HepG2 (cell line): ENCODE data around the gene PRMT7. TPM values are rescaled to one million over a fixed set of nuclear protein-coding genes. Genes with fewer than 3 reads are reported as not detected.

Experiments
- HOXA7 ChIP-seq: sonication (generic); formaldehyde crosslinking; IDR thresholded peaks from 2 replicates; pipeline ENCODE4 v1.8.1; 2022; ENCODE audit warnings: mild to moderate bottlenecking, missing genetic modification reagents, moderate library complexity
- HOXA9 ChIP-seq: sonication (generic); formaldehyde crosslinking; IDR thresholded peaks from 2 replicates; pipeline ENCODE4 v1.8.1; 2022; ENCODE audit warnings: missing genetic modification reagents, mild to moderate bottlenecking, moderate library complexity, borderline replicate concordance
- MAFK ChIP-seq, 2 experiments: IDR thresholded peaks in 1 of 2; conservative IDR thresholded peaks in 1 of 2; 2 replicates each; pipeline ENCODE4 v1.6.1; 2011; ENCODE audit warnings: improper control_type of control experiment in 2 of 2, low read length in 2 of 2
- NPAS2 ChIP-seq: sonication (generic); formaldehyde crosslinking; IDR thresholded peaks from 2 replicates; pipeline ENCODE4 v1.8.0; 2022; ENCODE audit warnings: mild to moderate bottlenecking, missing genetic modification reagents, borderline replicate concordance
- SMAD9 ChIP-seq: sonication (generic); formaldehyde crosslinking; IDR thresholded peaks from 2 replicates; pipeline ENCODE4 v1.5.1; 2020; ENCODE audit warnings: mild to moderate bottlenecking, missing genetic modification reagents
- SMC3 ChIP-seq: IDR thresholded peaks from 2 replicates; pipeline ENCODE4 v1.6.1; 2011; ENCODE audit warnings: low read length, improper control_type of control experiment
- TCF7L2 ChIP-seq: IDR thresholded peaks from 2 replicates; pipeline ENCODE4 v1.6.1; 2011; ENCODE audit warnings: mild to moderate bottlenecking, low read depth, low read length, moderate library complexity
- ZNF446 ChIP-seq: sonication (generic); formaldehyde crosslinking; IDR thresholded peaks from 2 replicates; pipeline ENCODE4 v1.5.0; 2020; ENCODE audit warnings: mild to moderate bottlenecking, missing genetic modification reagents
- ZNF616 ChIP-seq: sonication (generic); formaldehyde crosslinking; IDR thresholded peaks from 2 replicates; pipeline ENCODE4 v1.5.0; 2020; ENCODE audit warnings: low read depth, mild to moderate bottlenecking, missing genetic modification reagents
- ZNF619 ChIP-seq: sonication (generic); formaldehyde crosslinking; IDR thresholded peaks from 2 replicates; pipeline ENCODE4 v1.4.0; 2020; ENCODE audit warnings: mild to moderate bottlenecking, missing genetic modification reagents
- polyA plus RNA-seq, 8 experiments: library from polyadenylated mRNA; depleted of rRNA in 3 of 8; stranded (reverse) in 7 of 8; unstranded in 1 of 8; fragments of >200 nt; fragmentation: Illumina TruSeq in 4 of 8; extraction: Trizol in 4 of 8; gene quantifications; 2 replicates each; pipeline versions ENCODE4 v1.2.1 to v1.2.3, GENCODE V29; 2011 to 2016; ENCODE audit warnings: low read depth in 4 of 8, missing spikeins in 1 of 8, mixed read lengths in 1 of 8; ENCODE audit not compliant: insufficient read depth in 1 of 8
- total RNA-seq, 5 experiments: library from RNA; depleted of rRNA; stranded (reverse); fragments of >200 nt; fragmentation: Illumina TruSeq; extraction: Trizol; gene quantifications; 2 replicates each; pipeline ENCODE4 v1.2.3, GENCODE V29; 2016; ENCODE audit warnings: low read depth in 1 of 5
- TF ChIP-seq, protein P1 (sequence below), 2 experiments: sonication (generic) in 1 of 2; formaldehyde crosslinking in 1 of 2; IDR thresholded peaks; 2 replicates each; pipeline versions ENCODE4 v1.6.1 to v1.9.0; 2014 to 2022; ENCODE audit warnings: antibody characterized with exemption in 1 of 2, borderline replicate concordance in 1 of 2, inconsistent platforms in 1 of 2, low read depth in 1 of 2, missing genetic modification reagents in 1 of 2
- TF ChIP-seq, protein P2 (sequence below): sonication (generic); formaldehyde crosslinking; IDR thresholded peaks from 2 replicates; pipeline ENCODE4 v1.5.0; 2020; ENCODE audit warnings: missing genetic modification reagents, mild to moderate bottlenecking, borderline replicate concordance
- TF ChIP-seq, protein P3 (sequence below): sonication (generic); formaldehyde crosslinking; IDR thresholded peaks from 2 replicates; pipeline ENCODE4 v1.9.0; 2021; ENCODE audit warnings: missing genetic modification reagents, borderline replicate concordance
- TF ChIP-seq, protein P4 (sequence below): IDR thresholded peaks from 2 replicates; pipeline ENCODE4 v1.6.1; 2016; ENCODE audit warnings: missing compliant biosample characterization, missing genetic modification reagents, borderline replicate concordance
- TF ChIP-seq, protein P5 (sequence below): sonication (generic); formaldehyde crosslinking; IDR thresholded peaks from 2 replicates; pipeline ENCODE4 v1.4.0; 2020; ENCODE audit warnings: missing genetic modification reagents

Gene PRMT7
- total and polyA plus RNA-seq, 2 of the 13 experiments (the other 11 are each of a cell fraction or from before 2014, with no cell fraction given) = 47.5 to 55.0 TPM

DNA sequence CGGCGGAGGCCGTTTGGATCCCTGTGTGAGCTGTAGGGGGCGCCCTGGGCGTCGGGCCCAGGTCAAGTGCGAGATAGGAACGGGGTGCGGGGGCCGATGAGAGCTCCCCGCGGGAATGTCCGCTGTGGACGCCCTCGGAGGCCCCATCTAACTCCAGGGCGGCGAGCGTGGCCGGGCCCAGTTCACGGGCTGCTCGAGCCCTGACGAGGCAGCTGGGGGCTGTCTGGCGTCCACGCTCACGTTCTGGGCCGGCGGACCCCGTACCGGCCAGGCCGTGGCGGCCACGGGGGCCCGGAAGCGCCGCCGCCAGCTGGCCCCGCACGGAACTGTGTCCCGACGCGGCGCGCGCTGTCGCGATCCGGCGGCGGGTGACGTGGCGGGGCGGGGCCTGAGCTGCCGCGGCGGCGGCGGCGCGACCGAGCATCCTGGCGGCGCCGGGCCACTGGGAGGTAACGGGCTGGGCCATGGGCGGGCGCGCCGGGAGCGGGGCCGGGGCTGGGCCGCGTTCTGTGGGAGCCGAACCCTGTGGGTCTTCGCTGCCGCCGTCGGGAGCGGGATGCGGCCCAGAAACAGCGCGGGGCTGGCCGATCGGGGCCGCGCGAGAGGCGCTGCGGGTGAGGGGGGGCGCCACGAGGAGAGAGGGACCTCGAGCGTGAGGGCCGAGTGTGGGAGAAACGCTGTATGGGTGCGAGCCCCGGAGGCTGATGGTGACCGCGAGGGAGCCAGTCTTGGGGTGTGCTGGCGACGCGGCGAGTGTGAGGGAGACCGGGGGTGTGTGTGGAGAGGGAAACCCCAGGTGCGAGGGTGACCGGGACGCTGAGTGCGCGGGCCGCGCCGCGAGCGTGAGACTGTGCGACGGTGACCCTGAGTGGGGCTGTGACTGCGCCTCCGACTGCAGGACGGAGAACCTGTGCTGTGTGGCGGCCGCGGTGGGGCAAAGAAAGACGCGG is 46.4 kb upstream of the PRMT7 start, which contains the start of gene SLC7A6 (continued):
- TF ChIP-seq, protein P1, sequence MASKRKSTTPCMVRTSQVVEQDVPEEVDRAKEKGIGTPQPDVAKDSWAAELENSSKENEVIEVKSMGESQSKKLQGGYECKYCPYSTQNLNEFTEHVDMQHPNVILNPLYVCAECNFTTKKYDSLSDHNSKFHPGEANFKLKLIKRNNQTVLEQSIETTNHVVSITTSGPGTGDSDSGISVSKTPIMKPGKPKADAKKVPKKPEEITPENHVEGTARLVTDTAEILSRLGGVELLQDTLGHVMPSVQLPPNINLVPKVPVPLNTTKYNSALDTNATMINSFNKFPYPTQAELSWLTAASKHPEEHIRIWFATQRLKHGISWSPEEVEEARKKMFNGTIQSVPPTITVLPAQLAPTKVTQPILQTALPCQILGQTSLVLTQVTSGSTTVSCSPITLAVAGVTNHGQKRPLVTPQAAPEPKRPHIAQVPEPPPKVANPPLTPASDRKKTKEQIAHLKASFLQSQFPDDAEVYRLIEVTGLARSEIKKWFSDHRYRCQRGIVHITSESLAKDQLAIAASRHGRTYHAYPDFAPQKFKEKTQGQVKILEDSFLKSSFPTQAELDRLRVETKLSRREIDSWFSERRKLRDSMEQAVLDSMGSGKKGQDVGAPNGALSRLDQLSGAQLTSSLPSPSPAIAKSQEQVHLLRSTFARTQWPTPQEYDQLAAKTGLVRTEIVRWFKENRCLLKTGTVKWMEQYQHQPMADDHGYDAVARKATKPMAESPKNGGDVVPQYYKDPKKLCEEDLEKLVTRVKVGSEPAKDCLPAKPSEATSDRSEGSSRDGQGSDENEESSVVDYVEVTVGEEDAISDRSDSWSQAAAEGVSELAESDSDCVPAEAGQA (IDR thresholded peaks at IDR 0.05; ENCODE audit: low read depth) = peak; percentile 30; the same call in 1 of the 2 replicates
- TF ChIP-seq, protein P1 (CRISPR knock-in tag; IDR thresholded peaks at IDR 0.05; ENCODE audit: borderline replicate concordance) = peak; percentile 31; the same call in 1 of the 2 replicates
- TF ChIP-seq TCF7L2 (no peak), NPAS2 (CRISPR knock-in tag) (no peak), MAFK (conservative IDR thresholded peaks at IDR 0.05 in 1 of 2, IDR thresholded peaks at IDR 0.05 in 1 of 2; ENCODE audit: low read length in 2 of 2) (no peak), ZNF616 (CRISPR knock-in tag) (peak; percentile 87; the same call in 1 of the 2 replicates), HOXA7 (CRISPR knock-in tag) (no peak), SMC3 (no peak; the same call in 1 of the 2 replicates), ZNF619 (CRISPR knock-in tag) (0 out of 2 replicates have a peak, but pooled peaks have one; percentile 20), SMAD9 (CRISPR knock-in tag) (no peak), ZNF446 (CRISPR knock-in tag) (peak; percentile 84), HOXA9 (CRISPR knock-in tag) (no peak)
- TF ChIP-seq, protein P2, sequence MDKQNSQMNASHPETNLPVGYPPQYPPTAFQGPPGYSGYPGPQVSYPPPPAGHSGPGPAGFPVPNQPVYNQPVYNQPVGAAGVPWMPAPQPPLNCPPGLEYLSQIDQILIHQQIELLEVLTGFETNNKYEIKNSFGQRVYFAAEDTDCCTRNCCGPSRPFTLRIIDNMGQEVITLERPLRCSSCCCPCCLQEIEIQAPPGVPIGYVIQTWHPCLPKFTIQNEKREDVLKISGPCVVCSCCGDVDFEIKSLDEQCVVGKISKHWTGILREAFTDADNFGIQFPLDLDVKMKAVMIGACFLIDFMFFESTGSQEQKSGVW (CRISPR knock-in tag) = no peak
- TF ChIP-seq, protein P3, sequence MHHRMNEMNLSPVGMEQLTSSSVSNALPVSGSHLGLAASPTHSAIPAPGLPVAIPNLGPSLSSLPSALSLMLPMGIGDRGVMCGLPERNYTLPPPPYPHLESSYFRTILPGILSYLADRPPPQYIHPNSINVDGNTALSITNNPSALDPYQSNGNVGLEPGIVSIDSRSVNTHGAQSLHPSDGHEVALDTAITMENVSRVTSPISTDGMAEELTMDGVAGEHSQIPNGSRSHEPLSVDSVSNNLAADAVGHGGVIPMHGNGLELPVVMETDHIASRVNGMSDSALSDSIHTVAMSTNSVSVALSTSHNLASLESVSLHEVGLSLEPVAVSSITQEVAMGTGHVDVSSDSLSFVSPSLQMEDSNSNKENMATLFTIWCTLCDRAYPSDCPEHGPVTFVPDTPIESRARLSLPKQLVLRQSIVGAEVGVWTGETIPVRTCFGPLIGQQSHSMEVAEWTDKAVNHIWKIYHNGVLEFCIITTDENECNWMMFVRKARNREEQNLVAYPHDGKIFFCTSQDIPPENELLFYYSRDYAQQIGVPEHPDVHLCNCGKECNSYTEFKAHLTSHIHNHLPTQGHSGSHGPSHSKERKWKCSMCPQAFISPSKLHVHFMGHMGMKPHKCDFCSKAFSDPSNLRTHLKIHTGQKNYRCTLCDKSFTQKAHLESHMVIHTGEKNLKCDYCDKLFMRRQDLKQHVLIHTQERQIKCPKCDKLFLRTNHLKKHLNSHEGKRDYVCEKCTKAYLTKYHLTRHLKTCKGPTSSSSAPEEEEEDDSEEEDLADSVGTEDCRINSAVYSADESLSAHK = no peak
- TF ChIP-seq, protein P4, sequence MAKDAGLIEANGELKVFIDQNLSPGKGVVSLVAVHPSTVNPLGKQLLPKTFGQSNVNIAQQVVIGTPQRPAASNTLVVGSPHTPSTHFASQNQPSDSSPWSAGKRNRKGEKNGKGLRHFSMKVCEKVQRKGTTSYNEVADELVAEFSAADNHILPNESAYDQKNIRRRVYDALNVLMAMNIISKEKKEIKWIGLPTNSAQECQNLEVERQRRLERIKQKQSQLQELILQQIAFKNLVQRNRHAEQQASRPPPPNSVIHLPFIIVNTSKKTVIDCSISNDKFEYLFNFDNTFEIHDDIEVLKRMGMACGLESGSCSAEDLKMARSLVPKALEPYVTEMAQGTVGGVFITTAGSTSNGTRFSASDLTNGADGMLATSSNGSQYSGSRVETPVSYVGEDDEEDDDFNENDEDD (CRISPR knock-in tag) = peak; percentile 48; the same call in 1 of the 2 replicates
- TF ChIP-seq, protein P5, sequence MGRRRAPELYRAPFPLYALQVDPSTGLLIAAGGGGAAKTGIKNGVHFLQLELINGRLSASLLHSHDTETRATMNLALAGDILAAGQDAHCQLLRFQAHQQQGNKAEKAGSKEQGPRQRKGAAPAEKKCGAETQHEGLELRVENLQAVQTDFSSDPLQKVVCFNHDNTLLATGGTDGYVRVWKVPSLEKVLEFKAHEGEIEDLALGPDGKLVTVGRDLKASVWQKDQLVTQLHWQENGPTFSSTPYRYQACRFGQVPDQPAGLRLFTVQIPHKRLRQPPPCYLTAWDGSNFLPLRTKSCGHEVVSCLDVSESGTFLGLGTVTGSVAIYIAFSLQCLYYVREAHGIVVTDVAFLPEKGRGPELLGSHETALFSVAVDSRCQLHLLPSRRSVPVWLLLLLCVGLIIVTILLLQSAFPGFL = no peak; the same call in 1 of the 2 replicates
